Measurements from ENCODE around the gene IGLON5. TPM values are rescaled to one million over a fixed set of nuclear protein-coding genes. Genes with fewer than 3 reads are reported as not detected.

Gene IGLON5
- total RNA-seq, 1 experiment from 2014 or later = not detected

- Histone ChIP-seq H3K79me2 (ENCODE audit: low read depth) (no peaks in the 10 kb centered on the region), H3K27me3 (ENCODE audit: insufficient read depth, low read depth) (peaks cover 35% of the 10 kb centered on the region)
- CTCF ChIA-PET = no interaction called here
These were observed 64.2 kb downstream of the IGLON5 start for GRCh38 chr19:51375504-51376221.

GRCh38 chr19:51377422-51377821 lies 66.0 kb downstream of the IGLON5 start:
- no peaks in the 10 kb centered on the region for H3K4me1 ChIP-seq (replicated peaks; ENCODE audit: insufficient read depth)
- H3K79me2 ChIP-seq (ENCODE audit: low read depth) = no peaks in the 10 kb centered on the region
- intact Hi-C loops (cut with micrococcal nuclease; ENCODE audit: unreplicated experiment) = no loop called here
- H3K27ac ChIP-seq = no peak overlapping the region
- no peaks in the 10 kb centered on the region for H3F3A ChIP-seq (ENCODE audit: insufficient read depth, low read depth)
- H3K9me3 ChIP-seq (ENCODE audit: insufficient read depth, low read depth) = no peaks in the 10 kb centered on the region
- no peak for TF ChIP-seq EZH2 (IDR thresholded peaks at IDR 0.05; ENCODE audit: low read depth)
- no peak for TF ChIP-seq CTCF (conservative IDR thresholded peaks at IDR 0.05)
- no TSS peak for BruUV-seq (replicated peaks)
- DNase-seq = no peak
- H3K36me3 ChIP-seq (ENCODE audit: low read depth) = no peaks in the 10 kb centered on the region
- no peaks in the 10 kb centered on the region for H4K20me1 ChIP-seq (ENCODE audit: insufficient read depth)
- no peaks in the 10 kb centered on the region for H3K9me2 ChIP-seq (ENCODE audit: insufficient read depth)
- H3K4me3 ChIP-seq = no peak overlapping the region
- CTCF ChIA-PET = no interaction called here
- peaks cover 18% of the 10 kb centered on the region for H3K27me3 ChIP-seq (ENCODE audit: insufficient read depth, low read depth)
- POLR2A ChIA-PET (ENCODE audit: unreplicated experiment) = no interaction called here
- no peak overlapping the region for H2AFZ ChIP-seq
- no peak overlapping the region for H3K4me2 ChIP-seq

More at GRCh38 chr19:51375504-51376221, 64.2 kb downstream of the IGLON5 start:
- Histone ChIP-seq H3K36me3 (ENCODE audit: low read depth) (no peaks in the 10 kb centered on the region), H3K4me2 (no peak overlapping the region), H3K9me2 (ENCODE audit: insufficient read depth) (no peaks in the 10 kb centered on the region), H3K4me1 (replicated peaks; ENCODE audit: insufficient read depth) (no peaks in the 10 kb centered on the region), H3K9me3 (ENCODE audit: insufficient read depth, low read depth) (no peaks in the 10 kb centered on the region), H3F3A (ENCODE audit: insufficient read depth, low read depth) (no peaks in the 10 kb centered on the region), H3K4me3 (no peak overlapping the region), H3K27ac (no peak overlapping the region), H2AFZ (no peak overlapping the region), H4K20me1 (ENCODE audit: insufficient read depth) (no peaks in the 10 kb centered on the region)
- POLR2A ChIA-PET (ENCODE audit: unreplicated experiment) = no interaction called here
- intact Hi-C loops (cut with micrococcal nuclease; ENCODE audit: unreplicated experiment) = no loop called here
- no TSS peak for BruUV-seq (replicated peaks)
- DNase-seq = no peak
- TF ChIP-seq EZH2 (IDR thresholded peaks at IDR 0.05; ENCODE audit: low read depth) = no peak
- TF ChIP-seq CTCF (conservative IDR thresholded peaks at IDR 0.05) = no peak

- TF ChIP-seq CTCF (conservative IDR thresholded peaks at IDR 0.05) (no peak), EZH2 (IDR thresholded peaks at IDR 0.05; ENCODE audit: low read depth) (no peak)
- H3K36me3 ChIP-seq (ENCODE audit: low read depth) = no peaks in the 10 kb centered on the region
- H3K4me2 ChIP-seq = no peak overlapping the region
- no peaks in the 10 kb centered on the region for H3K9me2 ChIP-seq (ENCODE audit: insufficient read depth)
- no peak overlapping the region for H3K4me3 ChIP-seq
- H2AFZ ChIP-seq = no peak overlapping the region
- DNase-seq = no peak
- no peaks in the 10 kb centered on the region for H3F3A ChIP-seq (ENCODE audit: insufficient read depth, low read depth)
- no peaks in the 10 kb centered on the region for H3K79me2 ChIP-seq (ENCODE audit: low read depth)
- H3K4me1 ChIP-seq (replicated peaks; ENCODE audit: insufficient read depth) = no peaks in the 10 kb centered on the region
- H3K27ac ChIP-seq = no peak overlapping the region
- H3K27me3 ChIP-seq (ENCODE audit: insufficient read depth, low read depth) = no peaks in the 10 kb centered on the region
- H4K20me1 ChIP-seq (ENCODE audit: insufficient read depth) = no peaks in the 10 kb centered on the region
- ChIA-PET CTCF (no interaction called here), POLR2A (ENCODE audit: unreplicated experiment) (no interaction called here)
- intact Hi-C loops (cut with micrococcal nuclease; ENCODE audit: unreplicated experiment) = no loop called here
- BruUV-seq (replicated peaks) = no TSS peak
- no peaks in the 10 kb centered on the region for H3K9me3 ChIP-seq (ENCODE audit: insufficient read depth, low read depth)
These were observed 68.9 kb downstream of the IGLON5 start for GRCh38 chr19:51380379-51380778.

Other genes starting within 250 kb of the IGLON5 start
- gene KLK13, start 246.6 kb upstream of the IGLON5 start, total RNA-seq (2021) = not detected in 2 replicates
- gene KLK14, start 228.8 kb upstream of the IGLON5 start, total RNA-seq (2021) = 0.35 and 0.57 TPM in 2 replicates
- 7.2 and 12.6 TPM in 2 replicates for gene CTU1, start 203.2 kb upstream of the IGLON5 start, total RNA-seq (2021)
- not detected in 2 replicates for gene SIGLEC9, start 186.7 kb upstream of the IGLON5 start, total RNA-seq (2021)
- gene SIGLEC7, start 169.3 kb upstream of the IGLON5 start, total RNA-seq (2021) = not detected in 2 replicates
- gene CD33, start 86.6 kb upstream of the IGLON5 start, total RNA-seq (2021) = not detected in 2 replicates
- not detected in 2 replicates for gene SIGLECL1, start 60.6 kb upstream of the IGLON5 start, total RNA-seq (2021)
- gene VSIG10L, start 30.5 kb downstream of the IGLON5 start, total RNA-seq (2021) = 2.3 and 2.8 TPM in 2 replicates
- gene ETFB, start 54.7 kb downstream of the IGLON5 start, total RNA-seq (2021) = 204 and 252 TPM in 2 replicates
- gene CLDND2, start 57.4 kb downstream of the IGLON5 start, total RNA-seq (2021) = 1.5 and 4.5 TPM in 2 replicates
- not detected in 2 replicates for gene NKG7, start 61.0 kb downstream of the IGLON5 start, total RNA-seq (2021)
- gene LIM2, start 76.3 kb downstream of the IGLON5 start, total RNA-seq (2021) = not detected in 2 replicates
- 0.48 and 0.90 TPM in 2 replicates for gene C19orf84, start 78.9 kb downstream of the IGLON5 start, total RNA-seq (2021)
- not detected in 2 replicates for gene SIGLEC10, start 106.0 kb downstream of the IGLON5 start, total RNA-seq (2021)
- not detected in 2 replicates for gene SIGLEC8, start 146.8 kb downstream of the IGLON5 start, total RNA-seq (2021)
- not detected in 2 replicates for gene CEACAM18, start 166.9 kb downstream of the IGLON5 start, total RNA-seq (2021)
- not detected in 2 replicates for gene SIGLEC12, start 190.2 kb downstream of the IGLON5 start, total RNA-seq (2021)
- not detected in 2 replicates for gene SIGLEC6, start 220.0 kb downstream of the IGLON5 start, total RNA-seq (2021)